Measurements from ENCODE around the gene ASB8. TPM values are rescaled to one million over a fixed set of nuclear protein-coding genes. Genes with fewer than 3 reads are reported as not detected.

The ASB8 gene
- total and polyA plus RNA-seq, 9 of the 15 experiments (the other 6 are each of a cell fraction or from before 2014, with no cell fraction given) = 13.3 to 29.0 (median 19.6) TPM

GRCh38 chr12:48197971-48198671 lies 40.8 kb upstream of the ASB8 start (continued):
- TF ChIP-seq ZNF224 (CRISPR knock-in tag; IDR thresholded peaks at IDR 0.05) (0 out of 2 replicates have a peak, but pooled peaks have one; percentile 44), ZNF324 (CRISPR knock-in tag; IDR thresholded peaks at IDR 0.05) (0 out of 2 replicates have a peak, but pooled peaks have one; percentile 29), CREB1 (IDR thresholded peaks at IDR 0.05) (peak; percentile 79), CREB1 (CRISPR knock-in tag; IDR thresholded peaks at IDR 0.05) (peak; percentile 88), SP2 (IDR thresholded peaks at IDR 0.05; ENCODE audit: extremely low read depth, low read depth, low read length, poor library complexity, severe bottlenecking) (no peak), ZBTB11 (CRISPR knock-in tag; IDR thresholded peaks at IDR 0.05) (no peak), NELFE (IDR thresholded peaks at IDR 0.05; ENCODE audit: insufficient read depth, insufficient read length) (no peak), ZNF696 (CRISPR knock-in tag; conservative IDR thresholded peaks at IDR 0.05) (no peak), CSDE1 (IDR thresholded peaks at IDR 0.05) (peak in 1 of 2 experiments; percentile 58; a peak in 1 of 4 replicates), THAP7 (CRISPR knock-in tag; IDR thresholded peaks at IDR 0.05) (no peak), ZNF830 (CRISPR knock-in tag; IDR thresholded peaks at IDR 0.05) (0 out of 2 replicates have a peak, but pooled peaks have one; percentile 34), FOXK2 (conservative IDR thresholded peaks at IDR 0.05 in 1 of 2, IDR thresholded peaks at IDR 0.05 in 1 of 2; ENCODE audit: low read depth in 2 of 2) (no peak), PHTF2 (CRISPR knock-in tag; IDR thresholded peaks at IDR 0.05) (no peak), POLR2AphosphoS2 (IDR thresholded peaks at IDR 0.05; ENCODE audit: low read length) (no peak; the same call in 1 of the 2 replicates), NEUROD1 (IDR thresholded peaks at IDR 0.05; ENCODE audit: borderline replicate concordance, low read depth, low read length, partially characterized antibody) (peak; percentile 33), HBP1 (CRISPR knock-in tag; IDR thresholded peaks at IDR 0.05) (no peak), MNT (conservative IDR thresholded peaks at IDR 0.05) (0 out of 4 replicates have a peak, but pooled peaks of 1 of the 2 experiments have one; percentile 39), NR1H2 (CRISPR knock-in tag; IDR thresholded peaks at IDR 0.05) (no peak), WHSC1 (IDR thresholded peaks at IDR 0.05; ENCODE audit: low read length) (no peak), ZBTB7A (IDR thresholded peaks at IDR 0.05; ENCODE audit: borderline replicate concordance, control insufficient read depth, low read depth, low read length) (no peak), HCFC1 (IDR thresholded peaks at IDR 0.05; ENCODE audit: low read depth, low read length) (peak; percentile 45)
